Central memory CD4-positive, alpha-beta T cell (primary cell): ENCODE data around the gene RBFOX2.
"Not testable (repeated sequence)": the region's sequence is repeated elsewhere in the genome, so short reads cannot be mapped to it uniquely, and the experiment has no call there.

Experiments used
- DNase-seq: peaks from one replicate; pipeline ENCODE4 v3.0.0; 2022

The RBFOX2 gene

DNA sequence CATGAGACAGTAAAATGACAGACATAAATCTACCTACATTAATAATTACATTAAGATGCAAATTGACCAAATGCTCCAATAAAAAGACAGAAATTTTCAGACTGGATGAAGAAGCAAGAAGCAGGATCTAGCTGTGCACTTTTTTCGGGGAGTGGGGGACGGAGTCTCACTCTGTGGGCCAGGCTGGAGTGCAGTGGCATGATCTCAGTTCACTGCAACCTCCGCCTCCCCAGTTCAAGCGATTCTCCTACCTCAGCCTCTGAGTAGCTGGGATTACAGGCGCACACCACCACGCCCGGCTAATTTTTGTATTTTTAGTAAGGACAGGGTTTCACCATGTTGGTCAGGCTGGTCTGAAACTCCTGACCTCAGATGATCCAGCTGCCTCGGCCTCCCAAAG, 222.0 kb downstream of the RBFOX2 start:
- DNase-seq = not testable (repeated sequence)

DNA sequence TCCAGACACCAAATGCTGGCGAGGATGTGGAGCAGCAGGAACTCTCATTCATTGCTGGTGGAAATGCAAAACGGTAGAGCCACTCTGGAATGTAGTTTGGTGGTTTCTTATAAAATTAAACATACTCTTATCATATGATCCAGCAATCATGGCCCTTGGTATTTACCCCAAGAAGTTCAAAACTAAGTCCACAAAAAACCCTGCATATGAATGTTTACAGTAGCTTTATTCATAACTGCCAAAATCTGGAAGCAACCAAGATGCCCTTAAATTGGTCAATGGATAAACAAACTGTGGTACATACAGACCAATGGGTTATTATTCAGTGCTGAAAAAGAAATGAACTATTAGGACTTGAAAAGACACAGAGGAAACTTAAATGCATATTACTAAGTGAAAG, 223.2 kb downstream of the RBFOX2 start:
- DNase-seq = no peak

DNA sequence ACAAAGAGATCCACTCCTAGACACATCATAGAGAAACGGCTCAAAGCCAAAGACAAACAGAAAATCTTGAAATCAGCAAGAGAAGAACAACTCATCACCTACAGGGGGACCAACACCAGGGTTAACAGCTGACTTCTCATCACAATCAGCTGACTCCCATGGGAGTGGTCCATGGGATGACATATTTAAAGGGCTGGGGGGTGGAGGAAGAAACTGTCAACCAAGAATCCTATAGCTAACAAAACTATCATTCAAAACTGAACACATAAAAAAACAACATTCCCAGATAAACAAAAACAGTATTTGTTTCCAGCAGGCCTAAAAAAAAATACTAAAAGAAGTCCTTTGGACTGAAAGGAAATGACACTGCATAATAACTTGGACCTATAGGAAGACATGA, 224.2 kb downstream of the RBFOX2 start:
- no peak for DNase-seq

DNA sequence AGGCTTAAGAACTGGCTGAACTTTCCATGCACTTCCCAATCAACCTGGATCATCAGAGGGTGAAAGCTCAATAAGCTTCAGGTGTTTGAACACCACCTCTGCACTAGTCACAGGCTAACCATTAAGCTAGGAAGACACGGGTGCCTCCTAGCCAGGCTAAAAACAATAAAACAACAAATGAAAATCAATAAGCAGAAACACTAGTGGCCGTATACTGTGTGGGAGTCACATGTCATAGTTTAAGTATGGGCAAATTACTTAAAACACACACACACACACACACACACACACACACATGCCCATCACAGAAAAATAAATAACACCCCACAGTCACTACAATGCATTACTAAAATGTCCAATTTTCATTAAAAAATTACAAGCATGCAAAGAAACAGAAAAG, 225.7 kb downstream of the RBFOX2 start:
- DNase-seq = no peak

DNA sequence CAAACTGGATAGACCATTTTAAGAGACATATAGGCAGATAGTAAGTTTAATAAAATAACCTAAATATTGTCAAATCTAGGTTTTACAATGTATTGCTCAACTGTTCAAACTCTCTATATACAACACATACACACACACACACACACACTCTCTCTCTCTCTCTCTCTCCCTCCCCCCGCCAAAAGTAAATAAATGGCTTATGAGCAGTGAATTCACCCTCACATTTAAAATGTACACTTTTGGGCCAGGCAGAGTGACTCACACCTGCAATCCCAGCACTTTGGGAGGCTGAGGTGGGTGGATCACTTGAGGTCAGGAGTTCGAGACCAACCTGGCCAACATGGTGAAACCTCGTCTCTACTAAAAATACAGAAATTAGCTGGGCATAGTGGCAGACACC, 227.3 kb downstream of the RBFOX2 start:
- DNase-seq = not testable (repeated sequence)

DNA sequence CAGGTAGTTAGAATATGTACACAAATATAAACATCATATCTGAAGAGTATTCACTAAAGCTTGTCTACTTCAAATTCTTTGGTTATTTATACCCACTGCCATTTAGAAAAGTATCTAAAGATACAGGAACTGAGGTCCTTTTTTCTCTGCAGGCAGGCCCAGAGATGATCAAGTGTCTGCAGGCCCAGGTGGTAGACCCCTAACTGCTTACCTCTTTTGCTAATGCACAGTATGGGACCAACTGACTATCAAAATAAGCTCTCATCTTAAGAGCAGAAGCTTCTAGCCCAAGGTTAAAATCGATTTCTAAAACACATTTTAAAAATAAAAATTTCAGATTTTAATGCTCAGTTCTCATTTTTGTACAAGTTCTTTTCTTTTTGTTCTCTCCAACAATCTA, 229.5 kb downstream of the RBFOX2 start:
- no peak for DNase-seq

DNA sequence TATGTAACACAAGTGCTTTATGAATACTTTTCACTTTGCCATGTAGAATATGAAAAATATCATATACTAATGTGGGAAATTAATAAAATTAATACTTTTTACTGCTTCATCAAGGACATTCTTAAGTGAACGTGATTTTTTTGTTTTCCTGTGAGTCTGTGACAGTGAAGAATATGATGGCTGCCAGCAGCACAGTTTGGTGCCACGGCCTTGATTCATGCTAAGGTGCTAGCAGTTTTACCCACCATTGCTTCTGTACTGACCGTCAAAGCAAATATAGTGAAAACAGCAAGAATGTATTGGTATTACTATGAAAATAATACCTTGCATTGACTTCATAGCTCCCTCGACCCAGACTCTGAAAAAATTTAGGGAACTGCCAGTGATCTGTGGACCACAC, 231.2 kb downstream of the RBFOX2 start:
- no peak for DNase-seq

DNA sequence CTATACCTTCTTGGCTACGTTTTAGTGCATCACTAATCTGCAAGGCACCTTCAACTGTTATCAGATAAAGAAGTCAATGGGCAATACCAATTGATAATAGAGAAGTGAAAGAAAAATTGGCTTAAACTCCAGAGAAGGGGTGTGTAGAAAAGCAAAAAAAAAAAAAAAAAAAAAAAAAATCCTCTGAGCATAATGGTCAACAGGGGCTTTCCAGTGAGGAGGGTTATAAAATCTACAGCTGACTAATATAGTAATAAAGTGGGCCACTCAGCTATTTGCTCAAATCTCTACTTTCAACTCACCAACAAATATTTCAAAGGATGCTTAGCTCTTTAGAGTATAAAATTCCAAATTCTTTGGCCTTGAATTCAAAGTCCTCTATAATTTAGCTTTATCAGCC, 233.1 kb downstream of the RBFOX2 start:
- no peak for DNase-seq

DNA sequence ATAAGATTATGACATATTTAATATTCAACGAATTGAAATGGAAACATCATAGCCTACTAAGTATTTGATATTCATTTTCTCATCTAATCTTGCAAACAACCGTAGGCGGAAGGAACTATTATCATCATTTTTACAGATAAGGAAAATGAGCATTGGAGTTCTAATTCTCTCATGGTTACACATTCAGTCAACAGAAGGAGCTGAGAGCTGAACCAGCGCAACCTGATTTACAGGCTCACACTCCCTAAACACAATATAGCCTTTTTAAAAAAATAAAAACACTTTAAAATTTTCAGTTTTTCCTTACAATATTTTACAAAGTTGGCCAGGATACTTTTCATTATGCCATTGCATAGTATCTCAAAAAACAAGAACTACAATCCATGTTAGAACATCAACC, 236.1 kb downstream of the RBFOX2 start:
- DNase-seq = no peak

DNA sequence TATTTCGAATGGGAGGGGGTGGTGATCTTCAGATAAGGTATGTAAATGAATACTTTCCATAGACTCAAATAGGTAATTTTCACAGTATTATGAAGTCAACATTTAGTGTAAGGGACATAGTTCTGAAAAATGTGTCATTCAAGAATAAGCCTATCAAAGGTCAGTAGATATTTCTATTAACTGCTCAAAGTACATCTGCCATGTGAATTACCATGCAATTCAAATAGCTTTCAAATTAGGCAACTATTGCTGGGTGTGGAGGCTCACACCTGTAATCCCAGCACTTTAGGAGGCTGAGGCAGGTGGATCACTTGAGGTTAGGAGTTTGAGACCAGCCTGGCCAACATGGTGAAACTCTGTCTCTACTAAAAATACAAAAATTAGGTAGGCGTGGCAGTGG, 236.8 kb downstream of the RBFOX2 start:
- not testable (repeated sequence) for DNase-seq

DNA sequence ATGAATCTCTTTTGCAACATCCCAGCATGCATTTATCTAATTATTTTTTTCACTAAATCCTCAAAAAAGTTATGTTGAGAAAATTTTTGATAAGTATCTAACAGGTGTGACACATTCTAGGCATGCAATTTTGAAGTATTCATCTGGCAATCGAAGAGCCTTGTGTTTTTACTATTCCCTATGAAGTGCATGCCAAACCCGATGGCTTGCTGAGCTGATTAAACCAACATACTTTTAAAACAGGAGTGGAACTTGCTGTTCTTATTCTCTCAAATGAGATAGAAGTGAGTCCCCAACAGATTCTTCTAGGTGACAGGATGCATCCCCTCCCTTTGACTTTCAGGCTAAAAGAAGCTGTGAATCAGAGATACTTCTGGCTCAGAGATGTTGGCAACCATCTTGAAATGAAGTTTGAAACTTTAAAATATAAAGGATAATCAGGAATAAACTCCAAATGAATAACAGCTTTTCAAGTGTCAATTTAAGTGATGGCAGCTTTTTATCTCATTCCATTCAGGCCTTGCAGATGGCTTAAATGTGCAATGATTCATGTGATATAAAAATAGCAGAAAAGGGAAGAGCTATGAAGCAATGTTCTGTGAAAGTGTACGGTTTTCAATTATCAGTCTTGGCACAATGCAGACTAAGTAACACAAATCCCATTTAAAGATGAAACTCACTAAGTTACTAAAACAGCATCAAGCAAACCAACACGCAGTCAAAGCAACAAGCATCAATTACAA, 243.3 kb downstream of the RBFOX2 start:
- no peak for DNase-seq

DNA sequence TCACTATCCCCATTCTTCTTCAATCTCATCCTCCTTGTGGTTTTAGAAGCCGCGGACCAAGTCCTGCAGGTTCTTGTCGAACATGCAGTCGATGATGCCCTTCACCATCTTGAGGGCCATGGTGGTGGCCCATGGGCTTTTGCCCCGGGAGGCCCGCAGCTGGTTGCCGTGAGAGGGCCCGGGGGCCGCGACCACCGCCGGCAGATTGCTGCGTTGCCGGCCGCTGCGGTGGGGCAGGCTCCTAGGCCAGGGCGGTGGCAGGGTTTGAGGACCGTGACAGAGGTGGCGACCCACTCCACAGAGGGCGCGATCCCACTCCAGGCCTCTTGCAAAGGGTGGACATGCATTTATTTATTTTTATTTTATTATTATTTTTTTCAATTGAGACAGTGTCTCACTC, 244.0 kb downstream of the RBFOX2 start:
- no peak for DNase-seq

DNA sequence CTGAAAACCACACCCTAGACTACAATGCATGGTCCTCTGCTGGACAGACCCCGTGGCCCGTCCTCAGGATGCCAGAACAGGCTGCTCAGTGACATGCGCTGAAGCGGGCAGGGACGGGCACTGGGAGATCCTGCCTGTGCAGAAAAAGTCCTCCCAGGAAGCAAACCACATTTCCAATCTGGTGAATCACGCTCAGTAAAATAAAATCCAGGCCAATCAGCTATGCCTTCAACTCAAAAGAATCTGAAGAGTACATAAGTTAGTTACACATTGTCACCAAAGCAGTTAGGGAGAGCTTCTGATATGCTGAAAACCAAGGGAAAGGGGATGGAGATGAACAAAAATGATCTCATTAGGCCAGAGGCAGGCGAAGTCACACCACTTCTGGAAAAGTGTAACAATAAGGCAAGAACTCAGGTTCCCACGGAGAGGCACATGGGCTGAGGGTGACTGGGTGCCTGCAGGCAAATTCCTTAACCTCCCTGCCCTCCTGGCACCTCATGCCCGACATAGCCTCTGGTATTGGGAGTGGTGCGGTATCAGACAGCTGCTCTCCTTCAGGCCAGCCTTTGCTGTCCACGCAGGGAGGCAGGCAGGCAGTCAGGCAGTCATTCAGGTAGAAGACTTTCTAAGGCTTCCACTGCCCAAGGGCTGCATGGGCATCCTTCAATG, 244.5 kb downstream of the RBFOX2 start:
- no peak for DNase-seq

DNA sequence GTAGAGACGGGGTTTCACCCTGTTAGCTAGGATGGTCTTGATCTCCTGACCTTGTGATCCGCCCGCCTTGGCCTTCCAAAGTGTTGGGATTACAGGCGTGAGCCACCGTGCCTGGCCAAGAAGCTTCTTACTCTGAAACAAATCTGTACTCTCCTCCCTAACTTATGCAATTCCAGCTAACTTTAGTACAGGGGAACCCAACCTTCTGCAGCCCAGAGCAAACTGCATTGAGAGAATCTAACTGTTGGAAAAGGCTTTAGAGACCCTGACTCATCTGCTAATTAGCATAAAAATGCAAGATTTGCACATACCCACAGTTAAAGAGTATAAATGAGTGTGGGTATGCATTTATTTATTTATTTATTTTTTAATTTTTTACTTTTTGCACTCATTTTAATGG, 246.1 kb downstream of the RBFOX2 start:
- no peak for DNase-seq

DNA sequence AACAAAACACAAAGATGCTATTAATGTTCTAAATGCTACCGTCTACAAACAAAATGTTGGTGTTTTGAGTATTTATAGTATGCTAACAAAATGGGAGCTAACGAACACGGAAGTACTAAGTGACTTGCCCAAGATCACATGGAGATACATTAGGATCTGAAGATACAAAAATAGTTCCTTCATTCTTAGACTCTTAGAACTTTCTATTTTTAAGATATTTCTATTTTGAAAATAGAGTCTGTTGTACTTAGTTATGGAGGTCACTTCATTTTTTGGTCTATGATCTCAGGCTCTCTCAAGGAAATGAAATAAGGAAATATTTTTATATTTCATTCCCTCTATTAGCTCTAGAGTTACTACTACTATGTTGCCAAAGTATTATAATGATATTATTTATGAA, 246.7 kb downstream of the RBFOX2 start:
- DNase-seq = no peak

DNA sequence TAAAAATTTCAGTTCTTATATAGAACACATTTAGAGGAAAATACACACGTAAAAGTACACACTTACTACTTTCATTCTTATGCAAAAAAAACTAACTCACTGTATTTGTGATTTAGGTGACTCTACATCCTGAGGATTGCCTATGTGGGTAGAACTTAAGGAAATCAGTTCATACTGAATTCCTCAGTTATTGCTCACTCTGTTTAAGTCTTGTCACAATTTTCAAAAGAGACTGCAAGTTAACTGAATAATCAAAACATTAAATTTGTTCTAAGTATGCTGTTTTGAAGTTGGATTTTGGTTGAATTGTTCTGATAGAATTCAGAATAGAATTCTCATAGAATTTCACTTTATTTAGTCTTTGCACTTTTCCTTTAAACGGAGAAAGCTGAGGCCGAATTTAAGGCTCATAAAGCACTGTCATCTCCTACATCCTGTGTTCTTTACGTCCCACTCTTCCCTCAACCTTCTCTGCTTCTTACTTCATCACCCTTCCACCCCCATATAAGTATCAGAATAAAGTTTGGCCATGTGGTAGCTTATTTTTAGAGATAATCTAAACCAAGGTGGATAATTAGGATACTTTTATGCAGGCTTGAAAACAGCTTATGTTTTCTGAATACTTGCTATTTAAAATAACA, 251.2 kb downstream of the RBFOX2 start:
- no peak for DNase-seq

DNA sequence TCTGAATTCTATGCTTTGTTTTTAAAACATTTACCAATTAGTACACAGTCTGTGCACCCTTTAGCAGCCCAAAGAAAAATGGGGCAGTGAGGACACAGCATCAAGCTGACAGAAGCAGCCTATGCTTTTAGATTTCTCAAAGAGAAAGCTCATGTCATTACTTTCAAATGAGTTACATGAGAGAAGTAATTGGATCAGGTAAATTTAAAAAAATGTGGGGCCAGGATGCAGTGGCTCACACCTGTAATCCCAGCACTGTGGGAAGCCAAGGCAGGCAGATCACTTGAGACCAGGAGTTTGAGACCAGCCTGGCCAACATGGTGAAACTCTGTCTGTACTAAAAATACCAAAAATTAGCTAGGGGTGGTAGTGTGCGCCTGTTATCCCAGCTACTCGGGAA, 253.3 kb downstream of the RBFOX2 start:
- DNase-seq = no peak

DNA sequence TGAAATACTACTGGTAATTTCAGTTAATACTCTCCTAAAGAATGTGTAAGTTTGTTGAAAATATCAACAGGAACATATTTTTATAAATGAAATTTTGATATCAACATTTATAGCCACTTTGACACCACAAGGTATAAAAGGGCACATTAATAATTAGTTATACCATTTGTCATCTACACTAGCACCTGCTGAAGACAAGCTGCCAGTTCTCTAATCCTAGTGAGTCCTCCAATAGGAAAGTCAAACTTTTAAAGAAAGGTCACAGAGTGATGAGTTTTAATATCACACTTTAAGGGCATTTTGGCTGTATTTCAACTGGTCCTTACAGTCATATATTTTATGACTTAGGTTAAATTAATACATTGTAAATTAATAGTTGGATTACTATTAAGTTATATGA, 258.6 kb downstream of the RBFOX2 start:
- DNase-seq = no peak

DNA sequence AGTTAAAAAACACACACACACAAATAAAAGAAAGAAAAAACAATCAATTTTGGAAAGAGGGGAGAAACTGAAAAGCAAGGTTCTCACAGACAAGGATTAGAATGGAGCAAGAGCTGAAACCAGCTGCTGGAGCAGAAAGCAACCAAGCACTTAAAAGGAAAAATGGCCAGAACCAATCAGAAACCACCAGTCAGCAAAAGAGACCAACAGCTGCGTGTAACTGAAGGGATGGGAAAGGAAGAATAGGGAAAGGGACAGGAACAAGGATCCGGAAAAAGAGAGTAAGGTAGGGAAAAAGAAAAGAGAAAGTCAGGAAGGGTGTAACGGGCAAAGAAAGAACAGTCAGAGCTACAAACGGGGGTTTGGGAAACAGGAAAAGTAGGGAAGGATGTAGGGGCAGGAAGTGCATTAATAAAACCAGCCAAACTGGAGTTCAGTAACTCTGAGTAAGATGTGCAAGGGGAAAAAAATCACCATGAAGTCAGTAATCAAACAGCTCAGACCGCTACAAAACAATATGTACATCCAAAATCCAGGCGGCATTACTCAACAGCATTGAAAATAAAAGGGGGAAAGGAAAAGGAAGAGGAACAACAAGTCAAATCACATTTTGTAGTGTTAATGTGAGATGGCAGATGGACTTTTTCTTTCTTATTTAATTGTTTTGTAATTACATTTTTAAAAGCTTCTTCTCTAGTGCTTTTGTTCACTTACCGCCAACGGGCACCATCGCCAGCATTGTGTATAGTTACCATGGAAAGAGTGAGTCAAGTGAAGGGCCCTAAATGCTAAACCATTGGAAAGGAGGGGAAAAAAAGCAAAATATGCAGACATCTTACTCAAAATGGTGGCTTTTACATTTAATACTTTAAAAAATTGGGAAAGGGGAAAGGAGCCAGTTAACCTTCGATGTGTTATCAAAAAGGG, 261.7 kb downstream of the RBFOX2 start:
- no peak for DNase-seq

DNA sequence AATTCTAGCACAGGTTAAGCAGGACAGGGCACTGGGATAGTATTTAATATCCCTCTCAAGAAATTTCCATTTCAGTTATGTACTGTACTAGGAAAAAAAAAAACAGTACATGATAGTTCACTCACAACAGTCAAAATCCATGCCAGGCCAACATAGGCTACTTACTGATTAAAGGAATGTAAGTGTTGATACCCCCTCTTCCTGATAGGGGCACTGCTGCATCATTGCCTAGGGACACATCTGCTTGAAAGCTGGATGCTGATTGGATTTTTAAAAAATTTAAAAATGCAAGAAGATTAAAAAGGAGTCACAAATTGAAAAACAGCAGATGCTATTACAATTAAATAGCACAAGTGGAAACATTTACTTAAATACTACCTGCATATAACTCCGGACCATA, 267.6 kb downstream of the RBFOX2 start:
- no peak for DNase-seq

DNA sequence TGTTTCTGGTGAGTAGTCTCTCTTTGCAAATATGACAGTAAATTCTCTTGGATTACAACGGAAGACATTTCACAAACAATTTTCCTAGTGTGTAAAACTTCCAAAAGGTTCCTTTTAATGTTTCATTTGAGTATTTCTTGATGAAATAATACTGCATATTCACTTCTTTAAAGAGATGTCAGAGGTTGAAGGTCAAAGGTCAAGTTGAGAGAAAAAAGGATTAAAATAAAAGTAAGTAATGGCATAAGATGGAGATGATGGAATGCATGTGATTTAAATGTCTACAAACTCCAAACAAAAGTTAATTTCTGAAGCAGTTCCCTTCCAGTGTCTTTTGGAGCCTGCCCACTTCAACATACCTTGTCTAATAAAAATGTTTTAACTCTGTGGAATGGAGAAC, 270.2 kb downstream of the RBFOX2 start:
- no peak for DNase-seq

DNA sequence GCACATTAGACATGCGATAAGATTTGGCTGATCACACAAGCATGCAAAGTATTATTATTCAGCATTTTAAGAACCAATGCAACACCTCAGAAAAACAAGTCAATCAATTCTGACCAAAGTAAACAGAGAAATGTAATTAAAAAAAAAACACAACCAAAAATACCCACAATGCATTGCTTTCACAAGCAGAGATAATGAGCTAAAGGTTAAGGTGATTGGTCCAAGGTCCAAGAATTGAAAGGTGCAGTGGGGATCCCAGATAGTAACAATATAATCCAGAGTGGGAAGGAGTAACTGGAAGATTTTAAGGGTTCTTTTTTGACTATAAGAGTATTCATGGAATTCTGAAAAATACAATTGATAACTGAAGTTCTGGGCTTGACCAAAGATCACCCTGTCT, 271.9 kb downstream of the RBFOX2 start:
- no peak for DNase-seq

DNA sequence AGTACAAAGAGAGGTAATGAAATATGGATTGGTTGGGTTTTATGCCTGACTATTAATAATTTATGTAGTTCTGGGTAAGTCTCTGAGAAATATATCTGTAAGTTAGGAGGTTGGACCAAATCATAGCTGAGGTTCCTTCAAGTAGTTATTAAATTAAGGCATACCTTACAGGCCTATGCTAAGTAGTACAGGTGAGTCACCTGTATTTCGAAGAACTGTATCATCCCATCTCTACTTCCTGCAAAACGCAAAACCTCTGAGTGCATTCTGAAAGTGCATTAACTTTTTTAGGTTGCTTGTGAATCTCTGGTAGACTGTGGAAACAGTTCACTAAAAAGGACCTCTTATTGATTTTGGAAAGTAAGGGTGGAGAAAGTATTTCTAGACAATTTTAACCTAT, 273.9 kb downstream of the RBFOX2 start:
- DNase-seq = no peak
